Smooth muscle cell of the coronary artery (primary cell): Measurements from ENCODE around the gene PLCH2. TPM values are rescaled to one million over a fixed set of nuclear protein-coding genes. Genes with fewer than 3 reads are reported as not detected.

Source experiments
- total RNA-seq: library from RNA; depleted of rRNA; stranded (reverse); fragments of >200 nt; gene quantifications from 2 replicates; pipeline ENCODE4 v1.2.3, GENCODE V29; 2014; ENCODE audit warnings: low replicate concordance

PLCH2 gene, protein sequence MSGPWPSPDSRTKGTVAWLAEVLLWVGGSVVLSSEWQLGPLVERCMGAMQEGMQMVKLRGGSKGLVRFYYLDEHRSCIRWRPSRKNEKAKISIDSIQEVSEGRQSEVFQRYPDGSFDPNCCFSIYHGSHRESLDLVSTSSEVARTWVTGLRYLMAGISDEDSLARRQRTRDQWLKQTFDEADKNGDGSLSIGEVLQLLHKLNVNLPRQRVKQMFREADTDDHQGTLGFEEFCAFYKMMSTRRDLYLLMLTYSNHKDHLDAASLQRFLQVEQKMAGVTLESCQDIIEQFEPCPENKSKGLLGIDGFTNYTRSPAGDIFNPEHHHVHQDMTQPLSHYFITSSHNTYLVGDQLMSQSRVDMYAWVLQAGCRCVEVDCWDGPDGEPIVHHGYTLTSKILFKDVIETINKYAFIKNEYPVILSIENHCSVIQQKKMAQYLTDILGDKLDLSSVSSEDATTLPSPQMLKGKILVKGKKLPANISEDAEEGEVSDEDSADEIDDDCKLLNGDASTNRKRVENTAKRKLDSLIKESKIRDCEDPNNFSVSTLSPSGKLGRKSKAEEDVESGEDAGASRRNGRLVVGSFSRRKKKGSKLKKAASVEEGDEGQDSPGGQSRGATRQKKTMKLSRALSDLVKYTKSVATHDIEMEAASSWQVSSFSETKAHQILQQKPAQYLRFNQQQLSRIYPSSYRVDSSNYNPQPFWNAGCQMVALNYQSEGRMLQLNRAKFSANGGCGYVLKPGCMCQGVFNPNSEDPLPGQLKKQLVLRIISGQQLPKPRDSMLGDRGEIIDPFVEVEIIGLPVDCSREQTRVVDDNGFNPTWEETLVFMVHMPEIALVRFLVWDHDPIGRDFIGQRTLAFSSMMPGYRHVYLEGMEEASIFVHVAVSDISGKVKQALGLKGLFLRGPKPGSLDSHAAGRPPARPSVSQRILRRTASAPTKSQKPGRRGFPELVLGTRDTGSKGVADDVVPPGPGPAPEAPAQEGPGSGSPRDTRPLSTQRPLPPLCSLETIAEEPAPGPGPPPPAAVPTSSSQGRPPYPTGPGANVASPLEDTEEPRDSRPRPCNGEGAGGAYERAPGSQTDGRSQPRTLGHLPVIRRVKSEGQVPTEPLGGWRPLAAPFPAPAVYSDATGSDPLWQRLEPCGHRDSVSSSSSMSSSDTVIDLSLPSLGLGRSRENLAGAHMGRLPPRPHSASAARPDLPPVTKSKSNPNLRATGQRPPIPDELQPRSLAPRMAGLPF (N-terminal part only)
- total RNA-seq: 0.08 TPM in 1 of 2 replicates, not detected in the other

DNA sequence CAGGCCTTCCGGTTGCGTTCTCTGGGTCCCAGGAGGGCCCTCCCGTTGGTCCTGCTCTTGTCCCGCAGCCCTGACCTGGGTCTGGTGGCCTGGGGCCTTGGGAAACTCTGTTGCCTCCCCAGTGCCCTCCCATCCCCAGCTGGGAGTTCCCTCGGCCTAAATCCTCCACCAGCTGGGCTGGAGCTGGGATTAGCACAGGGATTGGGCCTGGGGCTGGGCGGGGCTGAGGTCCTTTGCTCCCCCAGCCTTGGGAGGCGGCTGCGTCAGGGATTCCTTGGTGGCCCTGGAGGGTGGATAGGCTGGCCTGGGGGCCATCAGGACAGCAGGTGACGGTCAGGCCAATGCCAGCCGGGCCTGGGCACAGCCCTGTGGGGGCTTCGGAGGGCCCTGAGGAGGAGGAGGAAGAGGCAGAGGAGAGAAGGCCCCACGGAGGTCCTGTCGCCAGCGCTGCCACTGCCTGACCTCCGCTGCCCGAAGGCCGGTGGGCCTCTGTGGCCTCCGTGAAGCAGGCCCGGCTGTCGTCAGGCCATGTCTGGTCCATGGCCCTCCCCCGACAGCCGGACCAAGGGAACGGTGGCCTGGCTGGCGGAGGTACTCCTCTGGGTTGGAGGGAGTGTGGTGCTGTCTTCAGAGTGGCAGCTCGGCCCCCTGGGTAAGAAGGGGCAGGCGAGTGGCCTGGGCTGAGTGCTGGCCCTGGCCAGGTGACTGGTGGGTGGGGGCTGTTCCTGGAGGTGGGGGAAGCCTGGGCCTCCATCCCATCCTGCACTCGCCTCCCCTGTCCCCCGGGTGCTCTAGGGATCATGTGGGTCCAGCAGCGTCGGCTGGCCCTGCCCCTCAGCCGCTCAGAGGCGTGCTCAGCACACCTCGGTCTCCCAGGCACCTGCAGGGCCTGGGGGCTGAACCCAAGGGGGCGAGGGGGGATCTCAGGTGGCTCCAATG is at the start of gene PLCH2:
Gene PLCH2, plus strand, starts transcription at position 229 of the 939 bp plus-strand sequence. Its CDS starts 300 bp downstream, at position 529.

DNA sequence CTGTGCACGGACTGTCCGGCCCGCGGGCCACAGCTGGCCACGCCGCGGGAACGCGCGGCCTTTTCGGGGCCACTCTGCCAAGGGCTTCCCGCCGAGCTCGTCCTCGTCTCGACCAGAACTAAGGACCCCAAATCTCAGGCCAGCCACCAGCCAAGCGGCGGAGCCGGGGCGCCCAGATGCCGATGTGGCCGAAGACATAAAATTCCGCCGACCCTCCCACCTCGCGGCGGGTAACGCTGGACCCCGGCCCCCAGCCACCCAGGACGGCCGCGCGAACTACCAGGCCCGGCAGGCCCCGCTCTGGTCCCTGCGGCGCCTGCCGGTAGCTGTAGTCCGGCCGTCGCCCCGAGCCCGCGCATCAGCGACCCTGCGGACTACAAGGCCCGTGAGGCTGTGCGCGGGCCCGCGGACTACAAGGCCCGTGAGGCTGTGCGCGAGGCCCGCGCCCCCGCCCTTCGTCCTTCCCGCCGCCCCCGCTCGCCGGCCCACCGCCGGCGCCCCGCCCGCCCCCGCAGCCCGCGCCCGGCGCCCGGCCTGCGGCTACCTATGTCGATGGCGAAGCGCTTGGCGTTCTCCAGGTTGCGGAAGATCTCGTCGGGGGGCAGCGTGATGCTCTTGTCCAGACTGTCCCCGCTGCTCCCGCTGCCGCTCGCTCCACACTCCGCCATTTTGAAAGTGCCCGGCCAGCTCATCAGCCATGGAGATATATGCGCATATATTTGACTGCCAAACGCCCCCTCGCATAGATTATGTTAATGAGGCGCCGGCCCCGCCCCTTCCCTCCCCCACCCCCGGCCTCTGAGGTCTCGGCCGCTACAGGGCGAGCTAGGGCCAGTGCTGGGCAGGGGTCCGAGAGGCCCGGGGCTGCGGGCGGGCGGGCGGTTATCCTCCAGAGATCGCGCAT is 50.1 kb downstream of the PLCH2 start, which contains the start of gene PANK4:
Gene PANK4, minus strand, starts transcription at position 677 of the 904 bp plus-strand sequence. Its CDS starts 9 bp downstream, at position 668.

DNA sequence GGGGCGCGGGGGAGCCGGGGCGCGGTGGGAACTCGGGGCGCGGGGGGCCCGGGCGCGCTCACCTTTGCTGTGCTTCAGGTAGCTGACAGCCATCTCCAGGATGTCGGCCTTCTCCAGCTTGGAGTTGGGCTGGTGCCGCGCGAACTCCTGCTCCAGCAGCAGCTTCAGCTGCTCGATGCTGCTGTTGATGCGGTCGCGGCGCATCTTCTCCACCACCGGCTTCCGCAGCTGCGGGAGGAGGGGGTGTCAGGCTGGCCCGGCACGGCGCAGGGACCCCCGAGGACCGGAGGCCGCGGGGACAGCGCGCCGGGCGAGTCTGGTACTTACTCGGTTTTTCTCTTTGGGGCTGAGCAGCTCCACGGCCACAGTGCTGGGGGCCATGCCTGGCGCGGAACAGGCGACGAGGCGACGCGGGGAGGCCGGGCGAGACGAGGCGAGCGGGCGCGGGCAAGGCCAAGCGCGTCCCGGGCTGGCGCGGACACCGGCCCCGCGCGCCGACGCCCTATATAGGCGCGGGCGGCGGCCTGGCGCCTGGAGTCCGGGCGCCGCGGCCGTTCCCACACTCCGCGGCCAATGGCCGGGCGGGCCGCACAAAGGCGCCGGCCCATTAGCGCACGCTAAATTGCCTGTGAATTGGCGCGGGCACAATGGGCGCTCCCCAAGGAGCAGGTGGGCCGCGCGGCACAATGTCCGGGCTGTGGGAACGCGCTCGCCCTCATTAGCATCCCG is 53.9 kb downstream of the PLCH2 start, which contains the start of gene HES5:
Gene HES5, minus strand, starts transcription at position 480 of the 729 bp plus-strand sequence. Its CDS starts 99 bp downstream, at position 381.

Other genes starting within 250 kb of the PLCH2 start
- gene SKI, start 248.0 kb upstream of the PLCH2 start, total RNA-seq: 6.8 and 22.7 TPM in 2 replicates
- 7.5 and 15.1 TPM in 2 replicates for gene MORN1, start 84.7 kb upstream of the PLCH2 start, total RNA-seq
- gene RER1, start 84.4 kb upstream of the PLCH2 start, total RNA-seq: 80.2 and 128 TPM in 2 replicates
- gene PEX10, start 63.7 kb upstream of the PLCH2 start, total RNA-seq: 24.5 and 32.2 TPM in 2 replicates
- gene PANK4, start 50.3 kb downstream of the PLCH2 start, total RNA-seq: 12.5 and 16.0 TPM in 2 replicates
- not detected in 2 replicates for gene HES5, start 54.0 kb downstream of the PLCH2 start, total RNA-seq
- 8.2 and 41.7 TPM in 2 replicates for gene TNFRSF14, start 80.1 kb downstream of the PLCH2 start, total RNA-seq
- gene PRXL2B, start 110.5 kb downstream of the PLCH2 start, total RNA-seq: 4.9 and 6.6 TPM in 2 replicates
- 0.60 TPM in 1 of 2 replicates, not detected in the other for gene MMEL1, start 156.7 kb downstream of the PLCH2 start, total RNA-seq